Measurements from ENCODE around the gene AP2B1. TPM values are rescaled to one million over a fixed set of nuclear protein-coding genes. Genes with fewer than 3 reads are reported as not detected.
A peak's percentile ranks its signal among the peaks of the same experiment; 100 is the strongest.

AP2B1 gene
- total RNA-seq, 1 experiment from 2014 or later = 198 TPM

DNA sequence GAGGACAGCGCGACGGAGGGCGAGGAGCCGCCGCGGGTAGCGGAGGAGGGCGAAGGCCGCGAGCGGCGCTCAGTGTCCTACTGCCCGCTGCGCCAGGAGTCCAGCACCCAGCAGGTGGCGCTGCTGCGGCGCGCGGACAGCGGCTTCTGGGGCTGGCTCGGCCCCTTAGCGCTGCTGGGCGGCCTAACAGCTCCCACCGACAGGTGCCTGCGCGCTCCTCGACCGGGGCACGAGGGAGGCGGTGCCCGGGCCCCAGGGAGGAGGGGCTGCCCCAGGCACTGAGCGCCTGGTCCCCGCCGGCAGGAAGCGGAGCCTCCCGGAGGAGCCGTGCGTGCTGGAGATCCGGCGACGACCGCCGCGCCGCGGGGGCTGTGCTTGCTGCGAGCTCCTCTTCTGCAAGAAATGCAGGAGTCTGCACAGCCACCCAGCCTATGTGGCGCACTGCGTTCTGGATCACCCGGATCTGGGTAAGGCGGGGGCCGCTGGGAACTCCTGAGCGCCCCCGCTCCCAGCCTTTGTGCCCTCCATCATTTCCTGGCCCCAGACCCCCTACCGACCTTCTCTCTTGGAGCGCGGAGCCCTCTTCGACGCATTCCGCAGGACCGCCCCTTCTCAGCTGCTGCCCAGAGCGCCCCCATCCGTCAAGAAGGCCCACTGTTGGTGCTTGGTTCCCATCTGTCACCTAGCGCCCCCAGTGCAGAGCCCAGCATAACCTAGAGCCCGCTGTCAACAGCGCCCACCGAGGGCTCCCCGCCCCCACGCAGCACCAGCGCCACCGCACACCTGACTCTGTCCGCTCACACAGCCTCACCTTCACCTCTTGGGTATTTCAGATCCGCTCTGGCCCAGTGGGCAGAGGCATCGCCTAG lies 177.2 kb downstream of the AP2B1 start:
- intact Hi-C loops (cut with micrococcal nuclease) = loop anchor here (1.0 kb wide), 2 partner anchors 40 to 45 kb away; partner anchors contain the start of gene TAF15
- Histone ChIP-seq H3K4me2 (ENCODE audit: low read length) (peak overlapping the region; percentile 72), H3K27me3 (ENCODE audit: insufficient read depth, low read length) (no peaks in the 10 kb centered on the region), H3K9ac (ENCODE audit: low read length) (no peak overlapping the region), H3K79me2 (ENCODE audit: insufficient read depth, low read length) (no peaks in the 10 kb centered on the region), H4K20me1 (ENCODE audit: insufficient read depth) (no peaks in the 10 kb centered on the region), H3K4me1 (ENCODE audit: control insufficient read depth in 1 of 2, insufficient read depth in 2 of 2, low read length in 2 of 2) (peaks cover 5 to 12% of the 10 kb centered on the region in 2 experiments; a peak in 3 of 4 replicates), H3K9me2 (ENCODE audit: insufficient read depth) (no peaks in the 10 kb centered on the region), H2AFZ (ENCODE audit: low read depth, low read length, poor library complexity, severe bottlenecking) (peak overlapping the region; percentile 80), H3K9me3 (ENCODE audit: control insufficient read depth in 1 of 2, insufficient read depth in 1 of 2, low read depth in 1 of 2, low read length in 2 of 2) (no peaks in the 10 kb centered on the region), H3K4me3 (replicated peaks in 1 of 2; ENCODE audit: low read depth in 1 of 2, low read length in 2 of 2) (peak overlapping the region; percentile 35 to 36), H3K27ac (ENCODE audit: low read depth, low read length) (peak overlapping the region; percentile 55; the same call in 1 of the 2 replicates), H3K36me3 (ENCODE audit: control insufficient read depth in 1 of 2, insufficient read depth in 2 of 2, low read length in 2 of 2) (no peaks in the 10 kb centered on the region)
- ChIA-PET RAD21 (ENCODE audit: low non-redundant PET in 1 of 2, low total read pairs in 2 of 2, uncharacterized antibody in 2 of 2, unreplicated experiment in 2 of 2) (interaction anchor here (1.0 to 1.2 kb wide), 5 partner anchors 17 to 186 kb away, joined by 3 to 10 read pairs (median 7); partner anchors contain the start of genes TAF15 (in 2 of the 2) and PEX12 (in 1 of the 2)), CTCF (interaction anchor here (0.6 to 5.1 kb wide), 34 partner anchors 9 to 783 kb away, joined by 3 to 76 read pairs (median 4); partner anchors contain the start of genes AP2B1, MMP28, PEX12 and RDM1), POLR2A (interaction anchor here (1.2 to 3.3 kb wide), 3 partner anchors 24 to 44 kb away, joined by 3 to 41 read pairs (median 4); partner anchors contain the start of gene TAF15)
- peak; percentile 79 for DNase-seq (ENCODE audit: low read depth, low spot score)
- no TSS peak for BruUV-seq (replicated peaks)
- peak; percentile 94 for ATAC-seq
- TF ChIP-seq SP1 (IDR thresholded peaks at IDR 0.05; ENCODE audit: low read depth) (no peak), ELF1 (IDR thresholded peaks at IDR 0.05; ENCODE audit: borderline replicate concordance, low read depth) (no peak), POLR2AphosphoS5 (IDR thresholded peaks at IDR 0.05; ENCODE audit: low read depth, low read length) (peak; percentile 24; the same call in 1 of the 2 replicates), TCF7L2 (IDR thresholded peaks at IDR 0.05; ENCODE audit: borderline replicate concordance, extremely low read depth, insufficient read depth, insufficient read length) (peak; percentile 33), CBX3 (IDR thresholded peaks at IDR 0.05; ENCODE audit: low read depth) (peak; percentile 74; the same call in 1 of the 2 replicates), EZH2phosphoT487 (IDR thresholded peaks at IDR 0.05; ENCODE audit: borderline replicate concordance) (no peak), EZH2 (IDR thresholded peaks at IDR 0.05) (no peak), ZFX (IDR thresholded peaks at IDR 0.05) (0 out of 2 replicates have a peak, but pooled peaks have one; percentile 48), CEBPB (IDR thresholded peaks at IDR 0.05; ENCODE audit: low read depth) (no peak), EGR1 (IDR thresholded peaks at IDR 0.05; ENCODE audit: low read depth) (no peak), RAD21 (IDR thresholded peaks at IDR 0.05; ENCODE audit: low read depth) (peak; percentile 94), FOSL1 (IDR thresholded peaks at IDR 0.05; ENCODE audit: low read depth) (no peak), YY1 (IDR thresholded peaks at IDR 0.05; ENCODE audit: extremely low read depth, insufficient replicate concordance, low read depth, low read length) (peak; percentile 55)
- TF ChIP-seq, protein P1, sequence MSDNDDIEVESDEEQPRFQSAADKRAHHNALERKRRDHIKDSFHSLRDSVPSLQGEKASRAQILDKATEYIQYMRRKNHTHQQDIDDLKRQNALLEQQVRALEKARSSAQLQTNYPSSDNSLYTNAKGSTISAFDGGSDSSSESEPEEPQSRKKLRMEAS (IDR thresholded peaks at IDR 0.05) = peak; percentile 91
- TF ChIP-seq, protein P2, sequence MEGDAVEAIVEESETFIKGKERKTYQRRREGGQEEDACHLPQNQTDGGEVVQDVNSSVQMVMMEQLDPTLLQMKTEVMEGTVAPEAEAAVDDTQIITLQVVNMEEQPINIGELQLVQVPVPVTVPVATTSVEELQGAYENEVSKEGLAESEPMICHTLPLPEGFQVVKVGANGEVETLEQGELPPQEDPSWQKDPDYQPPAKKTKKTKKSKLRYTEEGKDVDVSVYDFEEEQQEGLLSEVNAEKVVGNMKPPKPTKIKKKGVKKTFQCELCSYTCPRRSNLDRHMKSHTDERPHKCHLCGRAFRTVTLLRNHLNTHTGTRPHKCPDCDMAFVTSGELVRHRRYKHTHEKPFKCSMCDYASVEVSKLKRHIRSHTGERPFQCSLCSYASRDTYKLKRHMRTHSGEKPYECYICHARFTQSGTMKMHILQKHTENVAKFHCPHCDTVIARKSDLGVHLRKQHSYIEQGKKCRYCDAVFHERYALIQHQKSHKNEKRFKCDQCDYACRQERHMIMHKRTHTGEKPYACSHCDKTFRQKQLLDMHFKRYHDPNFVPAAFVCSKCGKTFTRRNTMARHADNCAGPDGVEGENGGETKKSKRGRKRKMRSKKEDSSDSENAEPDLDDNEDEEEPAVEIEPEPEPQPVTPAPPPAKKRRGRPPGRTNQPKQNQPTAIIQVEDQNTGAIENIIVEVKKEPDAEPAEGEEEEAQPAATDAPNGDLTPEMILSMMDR (IDR thresholded peaks at IDR 0.05 in 2 of 3, conservative IDR thresholded peaks at IDR 0.05 in 1 of 3; ENCODE audit: borderline replicate concordance in 1 of 3, insufficient read depth in 1 of 3, low read depth in 2 of 3, low read length in 2 of 3) = peak; percentile 67 to 95 (median 95)
- TF ChIP-seq, protein P3, sequence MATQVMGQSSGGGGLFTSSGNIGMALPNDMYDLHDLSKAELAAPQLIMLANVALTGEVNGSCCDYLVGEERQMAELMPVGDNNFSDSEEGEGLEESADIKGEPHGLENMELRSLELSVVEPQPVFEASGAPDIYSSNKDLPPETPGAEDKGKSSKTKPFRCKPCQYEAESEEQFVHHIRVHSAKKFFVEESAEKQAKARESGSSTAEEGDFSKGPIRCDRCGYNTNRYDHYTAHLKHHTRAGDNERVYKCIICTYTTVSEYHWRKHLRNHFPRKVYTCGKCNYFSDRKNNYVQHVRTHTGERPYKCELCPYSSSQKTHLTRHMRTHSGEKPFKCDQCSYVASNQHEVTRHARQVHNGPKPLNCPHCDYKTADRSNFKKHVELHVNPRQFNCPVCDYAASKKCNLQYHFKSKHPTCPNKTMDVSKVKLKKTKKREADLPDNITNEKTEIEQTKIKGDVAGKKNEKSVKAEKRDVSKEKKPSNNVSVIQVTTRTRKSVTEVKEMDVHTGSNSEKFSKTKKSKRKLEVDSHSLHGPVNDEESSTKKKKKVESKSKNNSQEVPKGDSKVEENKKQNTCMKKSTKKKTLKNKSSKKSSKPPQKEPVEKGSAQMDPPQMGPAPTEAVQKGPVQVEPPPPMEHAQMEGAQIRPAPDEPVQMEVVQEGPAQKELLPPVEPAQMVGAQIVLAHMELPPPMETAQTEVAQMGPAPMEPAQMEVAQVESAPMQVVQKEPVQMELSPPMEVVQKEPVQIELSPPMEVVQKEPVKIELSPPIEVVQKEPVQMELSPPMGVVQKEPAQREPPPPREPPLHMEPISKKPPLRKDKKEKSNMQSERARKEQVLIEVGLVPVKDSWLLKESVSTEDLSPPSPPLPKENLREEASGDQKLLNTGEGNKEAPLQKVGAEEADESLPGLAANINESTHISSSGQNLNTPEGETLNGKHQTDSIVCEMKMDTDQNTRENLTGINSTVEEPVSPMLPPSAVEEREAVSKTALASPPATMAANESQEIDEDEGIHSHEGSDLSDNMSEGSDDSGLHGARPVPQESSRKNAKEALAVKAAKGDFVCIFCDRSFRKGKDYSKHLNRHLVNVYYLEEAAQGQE (IDR thresholded peaks at IDR 0.05; ENCODE audit: low read depth) = no peak
- TF ChIP-seq, protein P4, sequence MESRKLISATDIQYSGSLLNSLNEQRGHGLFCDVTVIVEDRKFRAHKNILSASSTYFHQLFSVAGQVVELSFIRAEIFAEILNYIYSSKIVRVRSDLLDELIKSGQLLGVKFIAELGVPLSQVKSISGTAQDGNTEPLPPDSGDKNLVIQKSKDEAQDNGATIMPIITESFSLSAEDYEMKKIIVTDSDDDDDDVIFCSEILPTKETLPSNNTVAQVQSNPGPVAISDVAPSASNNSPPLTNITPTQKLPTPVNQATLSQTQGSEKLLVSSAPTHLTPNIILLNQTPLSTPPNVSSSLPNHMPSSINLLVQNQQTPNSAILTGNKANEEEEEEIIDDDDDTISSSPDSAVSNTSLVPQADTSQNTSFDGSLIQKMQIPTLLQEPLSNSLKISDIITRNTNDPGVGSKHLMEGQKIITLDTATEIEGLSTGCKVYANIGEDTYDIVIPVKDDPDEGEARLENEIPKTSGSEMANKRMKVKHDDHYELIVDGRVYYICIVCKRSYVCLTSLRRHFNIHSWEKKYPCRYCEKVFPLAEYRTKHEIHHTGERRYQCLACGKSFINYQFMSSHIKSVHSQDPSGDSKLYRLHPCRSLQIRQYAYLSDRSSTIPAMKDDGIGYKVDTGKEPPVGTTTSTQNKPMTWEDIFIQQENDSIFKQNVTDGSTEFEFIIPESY (IDR thresholded peaks at IDR 0.05; ENCODE audit: extremely low read depth, insufficient replicate concordance, low read length) = no peak
